ENCODE data around the gene JMJD1C.

Gene JMJD1C

GRCh38 chr10:63407136-63407662 is 58.6 kb downstream of the JMJD1C start:
- no peaks in the 10 kb centered on the region for H3K9me3 ChIP-seq (ENCODE audit: control insufficient read depth, insufficient read depth, low read length)

GRCh38 chr10:63396133-63396761 is 69.5 kb downstream of the JMJD1C start:
- H3K4me3 ChIP-seq (ENCODE audit: low read length): no peak overlapping the region
- H3K27me3 ChIP-seq (ENCODE audit: control insufficient read depth, insufficient read depth, low read length): no peaks in the 10 kb centered on the region
- no peak overlapping the region for H3K27ac ChIP-seq (ENCODE audit: low read length)
- DNase-seq (ENCODE audit: low read depth, low spot score): no peak
- no peaks in the 10 kb centered on the region for H3K9me3 ChIP-seq (ENCODE audit: control insufficient read depth, insufficient read depth, low read length)
- no peaks in the 10 kb centered on the region for H3K4me1 ChIP-seq (ENCODE audit: control insufficient read depth, insufficient read depth, low read length)
- no CpG with 5 or more reads among the region's 7 CpGs for WGBS (ENCODE audit: insufficient coverage, insufficient read length)
- H3K36me3 ChIP-seq (ENCODE audit: control insufficient read depth, insufficient read depth, low read length): no peaks in the 10 kb centered on the region

More at GRCh38 chr10:63407136-63407662, 58.6 kb downstream of the JMJD1C start:
- no peaks in the 10 kb centered on the region for H3K27me3 ChIP-seq (ENCODE audit: control insufficient read depth, insufficient read depth, low read length)
- H3K27ac ChIP-seq (ENCODE audit: low read length): no peak overlapping the region
- no peaks in the 10 kb centered on the region for H3K36me3 ChIP-seq (ENCODE audit: control insufficient read depth, insufficient read depth, low read length)
- DNase-seq (ENCODE audit: low read depth, low spot score): no peak
- WGBS (ENCODE audit: insufficient coverage, insufficient read length): no CpG with 5 or more reads among the region's 1 CpG
- H3K4me1 ChIP-seq (ENCODE audit: control insufficient read depth, insufficient read depth, low read length): no peaks in the 10 kb centered on the region
- no peak overlapping the region for H3K4me3 ChIP-seq (ENCODE audit: low read length)

- WGBS (ENCODE audit: insufficient coverage, insufficient read length): no CpG with 5 or more reads among the region's 7 CpGs
- Histone ChIP-seq H3K27me3 (ENCODE audit: control insufficient read depth, insufficient read depth, low read length) (no peaks in the 10 kb centered on the region), H3K36me3 (ENCODE audit: control insufficient read depth, insufficient read depth, low read length) (no peaks in the 10 kb centered on the region), H3K4me3 (ENCODE audit: low read length) (no peak overlapping the region), H3K4me1 (ENCODE audit: control insufficient read depth, insufficient read depth, low read length) (no peaks in the 10 kb centered on the region), H3K9me3 (ENCODE audit: control insufficient read depth, insufficient read depth, low read length) (no peaks in the 10 kb centered on the region), H3K27ac (ENCODE audit: low read length) (no peak overlapping the region)
- no peak for DNase-seq (ENCODE audit: low read depth, low spot score)
These were observed 72.7 kb downstream of the JMJD1C start for GRCh38 chr10:63393050-63393449.

- WGBS (ENCODE audit: insufficient coverage, insufficient read length): no CpG with 5 or more reads among the region's 6 CpGs
- no peak for DNase-seq (ENCODE audit: low read depth, low spot score)
- Histone ChIP-seq H3K27me3 (ENCODE audit: control insufficient read depth, insufficient read depth, low read length) (no peaks in the 10 kb centered on the region), H3K36me3 (ENCODE audit: control insufficient read depth, insufficient read depth, low read length) (no peaks in the 10 kb centered on the region), H3K4me3 (ENCODE audit: low read length) (no peak overlapping the region), H3K4me1 (ENCODE audit: control insufficient read depth, insufficient read depth, low read length) (no peaks in the 10 kb centered on the region), H3K27ac (ENCODE audit: low read length) (no peak overlapping the region), H3K9me3 (ENCODE audit: control insufficient read depth, insufficient read depth, low read length) (no peaks in the 10 kb centered on the region)
These were observed 73.6 kb downstream of the JMJD1C start for GRCh38 chr10:63392224-63392623.

- Histone ChIP-seq H3K4me1 (ENCODE audit: control insufficient read depth, insufficient read depth, low read length) (no peaks in the 10 kb centered on the region), H3K4me3 (ENCODE audit: low read length) (no peak overlapping the region), H3K9me3 (ENCODE audit: control insufficient read depth, insufficient read depth, low read length) (no peaks in the 10 kb centered on the region), H3K27ac (ENCODE audit: low read length) (no peak overlapping the region), H3K36me3 (ENCODE audit: control insufficient read depth, insufficient read depth, low read length) (no peaks in the 10 kb centered on the region), H3K27me3 (ENCODE audit: control insufficient read depth, insufficient read depth, low read length) (no peaks in the 10 kb centered on the region)
- no peak for DNase-seq (ENCODE audit: low read depth, low spot score)
- WGBS (ENCODE audit: insufficient coverage, insufficient read length): no CpG with 5 or more reads among the region's 4 CpGs
These were observed 74.0 kb downstream of the JMJD1C start for GRCh38 chr10:63391812-63392211.

GRCh38 chr10:63390521-63390920 is 75.3 kb downstream of the JMJD1C start:
- Histone ChIP-seq H3K9me3 (ENCODE audit: control insufficient read depth, insufficient read depth, low read length) (no peaks in the 10 kb centered on the region), H3K4me3 (ENCODE audit: low read length) (no peak overlapping the region), H3K36me3 (ENCODE audit: control insufficient read depth, insufficient read depth, low read length) (no peaks in the 10 kb centered on the region), H3K27ac (ENCODE audit: low read length) (no peak overlapping the region), H3K27me3 (ENCODE audit: control insufficient read depth, insufficient read depth, low read length) (no peaks in the 10 kb centered on the region), H3K4me1 (ENCODE audit: control insufficient read depth, insufficient read depth, low read length) (0 out of 2 replicates have a peak, but pooled peaks cover 1% of the 10 kb centered on the region)
- no peak for DNase-seq (ENCODE audit: low read depth, low spot score)
- no CpG with 5 or more reads among the region's 1 CpG for WGBS (ENCODE audit: insufficient coverage, insufficient read length)

GRCh38 chr10:63388421-63389031 is 77.3 kb downstream of the JMJD1C start:
- H3K27me3 ChIP-seq (ENCODE audit: control insufficient read depth, insufficient read depth, low read length): no peaks in the 10 kb centered on the region
- H3K9me3 ChIP-seq (ENCODE audit: control insufficient read depth, insufficient read depth, low read length): no peaks in the 10 kb centered on the region
- no peaks in the 10 kb centered on the region for H3K36me3 ChIP-seq (ENCODE audit: control insufficient read depth, insufficient read depth, low read length)
- 0 out of 2 replicates have a peak, but pooled peaks cover 1% of the 10 kb centered on the region for H3K4me1 ChIP-seq (ENCODE audit: control insufficient read depth, insufficient read depth, low read length)
- no CpG with 5 or more reads among the region's 2 CpGs for whole genome bisulfite sequencing (ENCODE audit: insufficient coverage, insufficient read length)
- no peak for DNase-seq (ENCODE audit: low read depth, low spot score)
- no peak overlapping the region for H3K4me3 ChIP-seq (ENCODE audit: low read length)
- H3K27ac ChIP-seq (ENCODE audit: low read length): no peak overlapping the region

GRCh38 chr10:63385254-63385653 is 80.5 kb downstream of the JMJD1C start:
- Histone ChIP-seq H3K9me3 (ENCODE audit: control insufficient read depth, insufficient read depth, low read length) (no peaks in the 10 kb centered on the region), H3K27ac (ENCODE audit: low read length) (no peak overlapping the region), H3K4me1 (ENCODE audit: control insufficient read depth, insufficient read depth, low read length) (0 out of 2 replicates have a peak, but pooled peaks cover 1% of the 10 kb centered on the region), H3K27me3 (ENCODE audit: control insufficient read depth, insufficient read depth, low read length) (no peaks in the 10 kb centered on the region), H3K36me3 (ENCODE audit: control insufficient read depth, insufficient read depth, low read length) (no peaks in the 10 kb centered on the region), H3K4me3 (ENCODE audit: low read length) (no peak overlapping the region)
- DNase-seq (ENCODE audit: low read depth, low spot score): no peak
- WGBS (ENCODE audit: insufficient coverage, insufficient read length): no CpG with 5 or more reads among the region's 5 CpGs

GRCh38 chr10:63384675-63385074 is 81.1 kb downstream of the JMJD1C start:
- WGBS (ENCODE audit: insufficient coverage, insufficient read length): no CpG with 5 or more reads among the region's 2 CpGs
- DNase-seq (ENCODE audit: low read depth, low spot score): no peak
- Histone ChIP-seq H3K27me3 (ENCODE audit: control insufficient read depth, insufficient read depth, low read length) (no peaks in the 10 kb centered on the region), H3K4me1 (ENCODE audit: control insufficient read depth, insufficient read depth, low read length) (0 out of 2 replicates have a peak, but pooled peaks cover 1% of the 10 kb centered on the region), H3K27ac (ENCODE audit: low read length) (no peak overlapping the region), H3K36me3 (ENCODE audit: control insufficient read depth, insufficient read depth, low read length) (no peaks in the 10 kb centered on the region), H3K4me3 (ENCODE audit: low read length) (no peak overlapping the region), H3K9me3 (ENCODE audit: control insufficient read depth, insufficient read depth, low read length) (no peaks in the 10 kb centered on the region)

GRCh38 chr10:63384001-63384400 is 81.8 kb downstream of the JMJD1C start:
- no CpG with 5 or more reads among the region's 1 CpG for WGBS (ENCODE audit: insufficient coverage, insufficient read length)
- no peaks in the 10 kb centered on the region for H3K9me3 ChIP-seq (ENCODE audit: control insufficient read depth, insufficient read depth, low read length)
- DNase-seq (ENCODE audit: low read depth, low spot score): no peak

More at GRCh38 chr10:63384001-63384400, 81.8 kb downstream of the JMJD1C start:
- no peaks in the 10 kb centered on the region for H3K36me3 ChIP-seq (ENCODE audit: control insufficient read depth, insufficient read depth, low read length)
- H3K4me1 ChIP-seq (ENCODE audit: control insufficient read depth, insufficient read depth, low read length): 0 out of 2 replicates have a peak, but pooled peaks cover 1% of the 10 kb centered on the region
- H3K27ac ChIP-seq (ENCODE audit: low read length): no peak overlapping the region
- no peak overlapping the region for H3K4me3 ChIP-seq (ENCODE audit: low read length)
- H3K27me3 ChIP-seq (ENCODE audit: control insufficient read depth, insufficient read depth, low read length): no peaks in the 10 kb centered on the region
